BE2C (cell line): ENCODE data around the gene CES1.
"Not testable (repeated sequence)": the region's sequence is repeated elsewhere in the genome, so short reads cannot be mapped to it uniquely, and the experiment has no call there.

Experiments
- DNase-seq: peaks from one replicate; pipeline ENCODE4 v3.0.0-alpha.2; 2020
- H3K27me3 ChIP-seq: fragments of 250-450 bp; sonication (Bioruptor Pico); 2 replicates; pipeline ENCODE4 v1.5.1; 2020; ENCODE audit warnings: mild to moderate bottlenecking
- H3K36me3 ChIP-seq: fragments of 250-450 bp; sonication (Bioruptor Pico); 2 replicates; pipeline ENCODE4 v1.5.1; 2020; ENCODE audit warnings: mild to moderate bottlenecking
- H3K4me1 ChIP-seq: fragments of 250-450 bp; sonication (Bioruptor Pico); 2 replicates; pipeline ENCODE4 v1.5.1; 2020
- H3K4me3 ChIP-seq: 2 replicates; pipeline ENCODE4 v1.5.1; 2011; ENCODE audit warnings: low read depth, low read length
- H3K9me3 ChIP-seq: fragments of 250-450 bp; sonication (Bioruptor Pico); 2 replicates; pipeline ENCODE4 v1.5.1; 2020
- CTCF ChIP-seq: IDR thresholded peaks from 2 replicates; pipeline ENCODE4 v1.5.1; 2012; ENCODE audit warnings: mild to moderate bottlenecking, low read depth, low read length

Gene CES1

GRCh38 chr16:55817236-55817912, 15.5 kb downstream of the CES1 start:
- H3K4me3 ChIP-seq: no peak overlapping the region
- no peak for DNase-seq
- H3K36me3 ChIP-seq: no peaks in the 10 kb centered on the region
- no peak for TF ChIP-seq CTCF
- H3K4me1 ChIP-seq: no peaks in the 10 kb centered on the region
- peaks cover 26% of the 10 kb centered on the region for H3K27me3 ChIP-seq
- no peaks in the 10 kb centered on the region for H3K9me3 ChIP-seq

GRCh38 chr16:55816222-55816621, 16.7 kb downstream of the CES1 start:
- H3K27me3 ChIP-seq: peaks cover 26% of the 10 kb centered on the region
- not testable (repeated sequence) for DNase-seq, H3K4me1 ChIP-seq, H3K4me3 ChIP-seq, H3K36me3 ChIP-seq, H3K9me3 ChIP-seq

GRCh38 chr16:55815320-55815719, 17.6 kb downstream of the CES1 start:
- TF ChIP-seq CTCF: no peak
- H3K4me1 ChIP-seq: no peaks in the 10 kb centered on the region
- H3K9me3 ChIP-seq: no peaks in the 10 kb centered on the region
- no peak for DNase-seq
- no peak overlapping the region for H3K4me3 ChIP-seq
- H3K36me3 ChIP-seq: no peaks in the 10 kb centered on the region
- H3K27me3 ChIP-seq: peaks cover 26% of the 10 kb centered on the region

GRCh38 chr16:55814174-55814573, 18.7 kb downstream of the CES1 start:
- peaks cover 29% of the 10 kb centered on the region for H3K27me3 ChIP-seq
- DNase-seq, H3K4me3 ChIP-seq, H3K4me1 ChIP-seq, H3K36me3 ChIP-seq, H3K9me3 ChIP-seq: not testable (repeated sequence)

GRCh38 chr16:55813730-55814129, 19.2 kb downstream of the CES1 start:
- H3K4me1 ChIP-seq, H3K36me3 ChIP-seq, H3K9me3 ChIP-seq, H3K4me3 ChIP-seq, DNase-seq: not testable (repeated sequence)
- H3K27me3 ChIP-seq: peaks cover 25% of the 10 kb centered on the region

- Histone ChIP-seq H3K27me3 (peaks cover 24% of the 10 kb centered on the region), H3K9me3 (no peaks in the 10 kb centered on the region)
- TF ChIP-seq CTCF: no peak
Observed at GRCh38 chr16:55812951-55813350, 19.9 kb downstream of the CES1 start.

GRCh38 chr16:55811811-55812210, 21.1 kb downstream of the CES1 start:
- Histone ChIP-seq H3K4me3 (no peak overlapping the region), H3K36me3 (no peaks in the 10 kb centered on the region), H3K4me1 (no peaks in the 10 kb centered on the region), H3K9me3 (no peaks in the 10 kb centered on the region), H3K27me3 (peaks cover 18% of the 10 kb centered on the region)
- no peak for DNase-seq
- no peak for TF ChIP-seq CTCF

More at GRCh38 chr16:55812951-55813350, 19.9 kb downstream of the CES1 start:
- DNase-seq: no peak
- no peak overlapping the region for H3K4me3 ChIP-seq
- H3K36me3 ChIP-seq: no peaks in the 10 kb centered on the region
- H3K4me1 ChIP-seq: no peaks in the 10 kb centered on the region

- Histone ChIP-seq H3K27me3 (peaks cover 16% of the 10 kb centered on the region), H3K4me1 (no peaks in the 10 kb centered on the region), H3K9me3 (no peaks in the 10 kb centered on the region), H3K4me3 (no peak overlapping the region), H3K36me3 (no peaks in the 10 kb centered on the region)
- no peak for TF ChIP-seq CTCF
- no peak for DNase-seq
Observed at GRCh38 chr16:55810451-55810961, 22.4 kb downstream of the CES1 start.
